KMS-11 (cell line): Measurements from ENCODE around the gene POLE3.

Source experiments
- H2AFZ ChIP-seq: fragments of 200-600 bp; sonication (generic); 2 replicates; pipeline ENCODE4 v1.6.1; 2016; ENCODE audit warnings: antibody characterized with exemption, mixed run types, low read depth
- H3K27ac ChIP-seq: fragments of 200-600 bp; sonication (generic); 2 replicates; pipeline ENCODE4 v1.6.1; 2016; ENCODE audit warnings: mild to moderate bottlenecking, mixed run types
- H3K27me3 ChIP-seq: fragments of 200-600 bp; sonication (generic); 2 replicates; pipeline ENCODE4 v1.6.1; 2017; ENCODE audit warnings: mild to moderate bottlenecking, low read depth, mixed run types, moderate library complexity; ENCODE audit not compliant: insufficient read depth
- H3K36me3 ChIP-seq: fragments of 200-600 bp; sonication (generic); 2 replicates; pipeline ENCODE4 v1.6.1; 2017; ENCODE audit warnings: mild to moderate bottlenecking, mixed run types; ENCODE audit not compliant: insufficient read depth
- H3K4me1 ChIP-seq: fragments of 200-600 bp; sonication (generic); 2 replicates; pipeline ENCODE4 v1.6.1; 2016; ENCODE audit warnings: mild to moderate bottlenecking, low read depth, mixed run types; ENCODE audit not compliant: poor library complexity, severe bottlenecking
- H3K4me2 ChIP-seq: fragments of 200-600 bp; sonication (generic); 2 replicates; pipeline ENCODE4 v1.7.0; 2016; ENCODE audit warnings: mild to moderate bottlenecking, mixed run types
- H3K4me3 ChIP-seq: fragments of 200-600 bp; sonication (generic); IDR thresholded peaks from 2 replicates; pipeline ENCODE4 v1.6.1; 2017; ENCODE audit warnings: low read depth, low read length, mixed read lengths; ENCODE audit not compliant: insufficient read depth
- H3K79me2 ChIP-seq: fragments of 200-600 bp; sonication (generic); 2 replicates; pipeline ENCODE4 v1.6.1; 2016; ENCODE audit warnings: low read depth, mixed run types; ENCODE audit not compliant: insufficient read depth
- H3K9ac ChIP-seq: fragments of 200-600 bp; sonication (generic); 2 replicates; pipeline ENCODE4 v1.6.1; 2016; ENCODE audit warnings: mild to moderate bottlenecking, mixed run types
- H4K20me1 ChIP-seq: fragments of 200-600 bp; sonication (generic); 2 replicates; pipeline ENCODE4 v1.6.1; 2016; ENCODE audit warnings: mild to moderate bottlenecking, mixed run types; ENCODE audit not compliant: insufficient read depth
- TF ChIP-seq, protein P1 (sequence below): fragments of 200-600 bp; sonication (generic); conservative IDR thresholded peaks from 2 replicates; pipeline ENCODE4 v1.6.1; 2017; ENCODE audit warnings: low read depth, mild to moderate bottlenecking, antibody characterized with exemption, low read length, moderate library complexity, mixed read lengths

POLE3 gene

DNA sequence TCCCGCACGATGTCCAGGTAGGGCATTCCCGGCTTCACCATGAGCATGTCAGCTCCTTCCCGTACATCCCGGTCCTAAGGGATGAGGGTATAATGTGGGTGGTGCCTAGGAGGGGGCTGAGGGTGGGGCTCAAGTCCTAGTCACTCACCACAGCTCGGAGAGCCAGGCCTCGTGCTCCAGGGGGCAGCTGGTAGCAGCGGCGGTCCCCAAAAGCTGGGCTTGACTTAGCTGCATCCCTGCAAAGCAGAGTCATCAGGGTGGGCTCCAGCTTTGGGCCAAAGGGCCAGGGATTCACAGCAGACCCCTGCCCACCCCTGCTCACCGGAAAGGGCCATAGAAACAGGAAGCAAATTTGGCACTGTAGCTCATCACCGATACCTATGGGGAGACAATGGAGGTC is 21.0 kb downstream of the POLE3 start:
- Histone ChIP-seq H3K4me2 (no peak overlapping the region), H2AFZ (no peak overlapping the region), H3K79me2 (no peaks in the 10 kb centered on the region), H3K27me3 (no peaks in the 10 kb centered on the region), H3K9ac (no peak overlapping the region), H3K36me3 (no peaks in the 10 kb centered on the region), H3K4me3 (no peak overlapping the region), H4K20me1 (no peaks in the 10 kb centered on the region), H3K4me1 (no peaks in the 10 kb centered on the region), H3K27ac (no peak overlapping the region)
- TF ChIP-seq, protein P1, sequence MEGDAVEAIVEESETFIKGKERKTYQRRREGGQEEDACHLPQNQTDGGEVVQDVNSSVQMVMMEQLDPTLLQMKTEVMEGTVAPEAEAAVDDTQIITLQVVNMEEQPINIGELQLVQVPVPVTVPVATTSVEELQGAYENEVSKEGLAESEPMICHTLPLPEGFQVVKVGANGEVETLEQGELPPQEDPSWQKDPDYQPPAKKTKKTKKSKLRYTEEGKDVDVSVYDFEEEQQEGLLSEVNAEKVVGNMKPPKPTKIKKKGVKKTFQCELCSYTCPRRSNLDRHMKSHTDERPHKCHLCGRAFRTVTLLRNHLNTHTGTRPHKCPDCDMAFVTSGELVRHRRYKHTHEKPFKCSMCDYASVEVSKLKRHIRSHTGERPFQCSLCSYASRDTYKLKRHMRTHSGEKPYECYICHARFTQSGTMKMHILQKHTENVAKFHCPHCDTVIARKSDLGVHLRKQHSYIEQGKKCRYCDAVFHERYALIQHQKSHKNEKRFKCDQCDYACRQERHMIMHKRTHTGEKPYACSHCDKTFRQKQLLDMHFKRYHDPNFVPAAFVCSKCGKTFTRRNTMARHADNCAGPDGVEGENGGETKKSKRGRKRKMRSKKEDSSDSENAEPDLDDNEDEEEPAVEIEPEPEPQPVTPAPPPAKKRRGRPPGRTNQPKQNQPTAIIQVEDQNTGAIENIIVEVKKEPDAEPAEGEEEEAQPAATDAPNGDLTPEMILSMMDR: no peak

DNA sequence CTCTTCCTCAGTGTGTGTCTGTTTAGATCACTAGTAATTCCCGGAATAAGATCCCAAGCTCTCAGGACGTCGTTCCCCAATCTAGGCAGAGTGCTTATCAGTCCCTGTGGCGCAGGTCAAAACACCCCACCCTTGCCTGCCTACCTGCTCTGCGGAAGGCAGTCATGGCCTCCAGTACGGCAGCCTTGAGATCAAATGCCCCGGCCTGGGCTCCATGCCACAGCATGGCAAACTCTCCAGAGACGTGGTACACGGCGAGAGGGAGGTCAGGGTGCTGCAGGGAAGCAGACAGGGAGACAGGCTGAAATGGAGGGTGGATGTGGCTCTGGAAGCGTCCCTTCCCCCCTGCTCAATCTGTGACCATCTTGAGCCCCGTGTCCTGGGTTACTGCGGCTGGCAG is 21.6 kb downstream of the POLE3 start:
- Histone ChIP-seq H4K20me1 (no peaks in the 10 kb centered on the region), H3K4me3 (no peak overlapping the region), H3K27ac (no peak overlapping the region), H3K79me2 (no peaks in the 10 kb centered on the region), H3K27me3 (no peaks in the 10 kb centered on the region), H3K4me1 (no peaks in the 10 kb centered on the region), H3K36me3 (no peaks in the 10 kb centered on the region), H3K9ac (no peak overlapping the region), H3K4me2 (no peak overlapping the region), H2AFZ (no peak overlapping the region)
- TF ChIP-seq, protein P1: no peak

DNA sequence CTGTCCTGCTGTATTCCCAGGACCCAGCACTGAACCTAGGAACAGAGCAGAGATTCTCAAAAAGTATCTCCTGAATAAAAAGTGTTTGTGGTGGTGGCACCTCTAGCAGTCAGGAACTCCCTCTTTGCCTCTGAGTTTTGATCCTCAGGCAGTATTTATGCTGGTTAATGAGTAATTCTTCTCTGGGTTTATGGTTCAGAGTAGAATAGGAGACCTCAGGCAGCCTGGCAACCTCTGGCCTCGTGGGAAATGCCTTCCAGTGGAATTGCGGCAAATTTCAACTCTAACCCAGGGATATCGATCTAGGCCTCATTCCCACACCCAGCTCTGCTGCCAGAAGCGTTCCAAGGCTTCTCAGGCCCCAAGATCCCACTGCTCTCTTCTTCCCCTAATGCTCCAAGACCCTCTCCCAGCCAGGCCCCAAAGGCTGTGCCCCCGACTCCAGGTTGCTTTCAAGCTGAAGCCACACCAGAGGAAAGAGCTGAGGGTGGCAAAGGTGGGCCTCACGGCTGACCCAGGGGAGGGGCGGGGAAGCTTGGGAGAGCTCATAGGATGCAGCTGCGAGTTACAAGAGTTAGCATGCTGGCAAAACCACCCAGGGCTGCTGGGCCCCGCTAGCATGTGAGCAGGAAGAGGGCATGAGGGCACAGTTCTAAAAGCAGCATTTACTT is 22.8 kb downstream of the POLE3 start:
- Histone ChIP-seq H3K27me3 (no peaks in the 10 kb centered on the region), H3K4me2 (no peak overlapping the region), H3K9ac (no peak overlapping the region), H4K20me1 (no peaks in the 10 kb centered on the region), H3K4me1 (no peaks in the 10 kb centered on the region), H3K4me3 (no peak overlapping the region), H2AFZ (no peak overlapping the region), H3K27ac (no peak overlapping the region), H3K79me2 (no peaks in the 10 kb centered on the region), H3K36me3 (no peaks in the 10 kb centered on the region)
- TF ChIP-seq, protein P1: no peak

DNA sequence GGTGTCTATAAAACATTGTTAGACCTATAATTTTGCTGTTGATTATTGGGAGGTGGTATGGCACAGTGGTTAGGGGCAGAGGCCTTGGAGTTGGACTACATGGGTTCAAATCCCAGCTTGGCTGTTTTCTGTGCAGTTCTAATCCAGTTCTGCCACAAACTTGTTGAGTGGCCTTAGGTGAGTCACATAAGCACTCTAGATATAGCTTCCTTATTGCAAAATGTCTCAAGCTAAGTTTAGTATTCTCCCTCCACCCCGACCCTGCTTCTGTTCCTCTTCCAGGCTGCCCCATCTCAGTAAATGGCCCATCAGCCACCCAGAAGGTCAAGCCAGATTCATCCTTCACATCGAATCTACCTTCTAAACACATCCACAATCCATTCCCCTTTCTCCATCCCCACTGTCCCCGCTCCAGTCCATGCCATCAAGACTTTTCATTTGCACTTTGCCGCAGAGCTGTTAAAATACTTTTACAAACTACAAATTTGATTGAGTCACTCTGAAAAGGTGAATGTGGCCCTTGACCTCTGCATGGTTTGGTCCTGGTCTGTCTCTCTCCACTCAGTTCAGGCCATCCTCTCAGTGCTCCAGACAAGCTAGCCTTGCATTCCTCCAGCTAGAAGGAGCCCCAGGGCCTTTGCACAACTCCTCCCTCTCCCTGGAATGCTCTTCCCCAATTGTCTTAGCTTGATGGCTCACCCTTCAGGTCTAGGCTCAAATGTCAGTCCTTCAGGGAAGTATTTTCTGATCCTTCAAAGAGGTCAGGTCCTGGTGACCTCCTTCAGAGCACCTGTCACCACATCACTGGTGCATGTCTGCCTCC is 23.7 kb downstream of the POLE3 start:
- H3K4me1 ChIP-seq: peaks cover 1% of the 10 kb centered on the region

More for the DNA sequence above, 23.7 kb downstream of the POLE3 start:
- Histone ChIP-seq H3K27ac (no peak overlapping the region), H3K4me3 (no peak overlapping the region), H3K27me3 (no peaks in the 10 kb centered on the region), H2AFZ (no peak overlapping the region), H3K79me2 (no peaks in the 10 kb centered on the region), H3K4me2 (no peak overlapping the region), H4K20me1 (no peaks in the 10 kb centered on the region), H3K9ac (no peak overlapping the region), H3K36me3 (no peaks in the 10 kb centered on the region)
- TF ChIP-seq, protein P1: no peak
